Tibial artery (tissue), 4 donors: ENCODE data around the gene PDLIM7.

Source experiments
- DNase-seq, 2 donors: peaks; one replicate each; pipeline ENCODE4 v3.0.0-alpha.2; 2019
- H3K27ac ChIP-seq, 2 donors: fragments of 200-600 bp; sonication (generic) in 1 of 2; 1 replicate in 1 of 2; 2 replicates in 1 of 2; pipeline ENCODE4 v1.5.1; 2018 to 2019; ENCODE audit warnings: mild to moderate bottlenecking in 1 of 2
- H3K27me3 ChIP-seq, 2 donors: fragments of 200-600 bp; sonication (generic) in 1 of 2; one replicate each; pipeline versions ENCODE4 v1.5.1 to v1.6.0; 2016 to 2019
- H3K36me3 ChIP-seq, 3 donors: fragments of 200-600 bp; sonication (generic) in 2 of 3; one replicate each; pipeline ENCODE4 v1.5.1; 2016 to 2019; ENCODE audit warnings: mild to moderate bottlenecking in 2 of 3
- H3K4me1 ChIP-seq, 4 donors: fragments of 200-600 bp; sonication (generic) in 2 of 4; 1 replicate in 3 of 4; 2 replicates in 1 of 4; pipeline ENCODE4 v1.5.1; 2016 to 2019
- H3K4me3 ChIP-seq, 2 donors: fragments of 200-600 bp; sonication (generic) in 1 of 2; 1 replicate in 1 of 2; 2 replicates in 1 of 2; pipeline ENCODE4 v1.5.1; 2018 to 2019; ENCODE audit warnings: mild to moderate bottlenecking in 2 of 2
- H3K9me3 ChIP-seq, 3 donors: fragments of 200-600 bp; sonication (generic) in 1 of 3; one replicate each; pipeline ENCODE4 v1.5.1; 2016 to 2019
- intact Hi-C: fragments of 100-400 bp; cut with DNase I; formaldehyde crosslinking; loops from one replicate; pipeline ENCODE4 v1.15.0; 2023; ENCODE audit warnings: low total_unique reads
- TF ChIP-seq, protein P1 (sequence below), 2 experiments: fragments of 200-600 bp in 1 of 2; fragments of 450-650 bp in 1 of 2; IDR thresholded peaks; one replicate each; pipeline ENCODE4 v1.5.1; 2017 to 2019; ENCODE audit warnings: antibody characterized with exemption in 2 of 2, mild to moderate bottlenecking in 1 of 2, moderate library complexity in 1 of 2

PDLIM7 gene

DNA sequence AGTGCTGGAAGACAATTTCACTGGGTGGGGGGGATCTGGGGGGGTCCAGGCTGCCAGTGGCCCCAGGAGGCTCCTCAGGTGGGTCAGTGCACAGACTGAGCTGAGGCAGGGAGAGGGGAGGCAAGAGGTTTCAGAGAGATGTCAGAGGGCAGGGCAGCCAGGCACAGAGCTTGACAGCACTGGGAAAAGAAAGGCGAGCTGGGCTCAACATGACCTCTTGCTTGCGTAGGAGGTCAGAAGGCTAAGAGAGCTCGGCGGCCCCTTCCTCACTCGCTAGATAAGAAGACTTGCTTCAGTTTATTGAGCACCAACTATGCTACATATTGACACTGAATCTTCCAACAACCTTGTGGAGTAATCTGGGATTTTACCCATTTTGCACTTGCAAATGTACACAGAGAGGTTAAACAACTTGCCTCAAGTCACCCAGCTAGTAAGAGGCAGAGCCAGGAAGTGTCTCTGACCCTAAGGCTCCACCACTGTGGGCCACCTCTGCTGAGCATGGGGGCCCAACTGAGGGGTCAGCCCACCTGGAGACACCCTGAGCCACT lies 3.5 kb downstream of the PDLIM7 start:
- H3K9me3 ChIP-seq = no peaks in the 10 kb centered on the region
- peak overlapping the region; percentile 92 to 100 for H3K27ac ChIP-seq
- no peaks in the 10 kb centered on the region for H3K27me3 ChIP-seq
- intact Hi-C loops = loop anchor here (2.0 kb wide), 1 partner anchor 37 kb away; no protein-coding TSS in a partner anchor
- H3K4me1 ChIP-seq = peaks cover 7 to 84% (median 78%) of the 10 kb centered on the region in 4 donors
- H3K36me3 ChIP-seq = peaks cover 33 to 38% (median 35%) of the 10 kb centered on the region in 3 donors
- TF ChIP-seq, protein P1, sequence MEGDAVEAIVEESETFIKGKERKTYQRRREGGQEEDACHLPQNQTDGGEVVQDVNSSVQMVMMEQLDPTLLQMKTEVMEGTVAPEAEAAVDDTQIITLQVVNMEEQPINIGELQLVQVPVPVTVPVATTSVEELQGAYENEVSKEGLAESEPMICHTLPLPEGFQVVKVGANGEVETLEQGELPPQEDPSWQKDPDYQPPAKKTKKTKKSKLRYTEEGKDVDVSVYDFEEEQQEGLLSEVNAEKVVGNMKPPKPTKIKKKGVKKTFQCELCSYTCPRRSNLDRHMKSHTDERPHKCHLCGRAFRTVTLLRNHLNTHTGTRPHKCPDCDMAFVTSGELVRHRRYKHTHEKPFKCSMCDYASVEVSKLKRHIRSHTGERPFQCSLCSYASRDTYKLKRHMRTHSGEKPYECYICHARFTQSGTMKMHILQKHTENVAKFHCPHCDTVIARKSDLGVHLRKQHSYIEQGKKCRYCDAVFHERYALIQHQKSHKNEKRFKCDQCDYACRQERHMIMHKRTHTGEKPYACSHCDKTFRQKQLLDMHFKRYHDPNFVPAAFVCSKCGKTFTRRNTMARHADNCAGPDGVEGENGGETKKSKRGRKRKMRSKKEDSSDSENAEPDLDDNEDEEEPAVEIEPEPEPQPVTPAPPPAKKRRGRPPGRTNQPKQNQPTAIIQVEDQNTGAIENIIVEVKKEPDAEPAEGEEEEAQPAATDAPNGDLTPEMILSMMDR (IDR thresholded peaks at IDR 0.05) = no peak
- no peak for DNase-seq
- H3K4me3 ChIP-seq = peak overlapping the region; percentile 83 to 100

DNA sequence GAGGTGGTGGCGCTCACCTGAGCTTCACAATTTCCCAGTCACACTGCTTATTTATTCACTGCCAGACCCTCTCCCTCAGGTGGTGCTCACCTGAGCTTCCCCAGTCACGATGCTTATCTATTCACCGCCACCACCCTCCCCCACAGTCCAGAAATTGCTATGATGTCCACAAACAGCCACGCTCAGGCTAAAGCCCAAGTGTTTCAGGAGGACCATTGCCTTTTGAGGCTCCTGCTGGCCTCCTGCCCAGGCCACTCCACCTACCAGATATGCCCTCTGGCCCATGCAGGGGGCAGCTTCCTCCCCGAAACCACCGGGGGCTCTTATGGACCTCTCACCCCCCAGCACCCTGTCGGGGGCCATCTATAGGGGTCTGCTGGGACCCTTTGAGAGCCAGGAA lies 4.6 kb downstream of the PDLIM7 start:
- intact Hi-C loops = loop anchor here (2.0 kb wide), 1 partner anchor 36 kb away; no protein-coding TSS in a partner anchor
- Histone ChIP-seq H3K9me3 (no peaks in the 10 kb centered on the region), H3K4me1 (peaks cover 7 to 77% (median 71%) of the 10 kb centered on the region in 4 donors), H3K27me3 (no peaks in the 10 kb centered on the region), H3K36me3 (peaks cover 43 to 48% (median 46%) of the 10 kb centered on the region in 3 donors), H3K27ac (peak overlapping the region; percentile 92 to 100), H3K4me3 (peak overlapping the region; percentile 83 to 100)
- DNase-seq = no peak
- TF ChIP-seq, protein P1 (IDR thresholded peaks at IDR 0.05) = no peak

DNA sequence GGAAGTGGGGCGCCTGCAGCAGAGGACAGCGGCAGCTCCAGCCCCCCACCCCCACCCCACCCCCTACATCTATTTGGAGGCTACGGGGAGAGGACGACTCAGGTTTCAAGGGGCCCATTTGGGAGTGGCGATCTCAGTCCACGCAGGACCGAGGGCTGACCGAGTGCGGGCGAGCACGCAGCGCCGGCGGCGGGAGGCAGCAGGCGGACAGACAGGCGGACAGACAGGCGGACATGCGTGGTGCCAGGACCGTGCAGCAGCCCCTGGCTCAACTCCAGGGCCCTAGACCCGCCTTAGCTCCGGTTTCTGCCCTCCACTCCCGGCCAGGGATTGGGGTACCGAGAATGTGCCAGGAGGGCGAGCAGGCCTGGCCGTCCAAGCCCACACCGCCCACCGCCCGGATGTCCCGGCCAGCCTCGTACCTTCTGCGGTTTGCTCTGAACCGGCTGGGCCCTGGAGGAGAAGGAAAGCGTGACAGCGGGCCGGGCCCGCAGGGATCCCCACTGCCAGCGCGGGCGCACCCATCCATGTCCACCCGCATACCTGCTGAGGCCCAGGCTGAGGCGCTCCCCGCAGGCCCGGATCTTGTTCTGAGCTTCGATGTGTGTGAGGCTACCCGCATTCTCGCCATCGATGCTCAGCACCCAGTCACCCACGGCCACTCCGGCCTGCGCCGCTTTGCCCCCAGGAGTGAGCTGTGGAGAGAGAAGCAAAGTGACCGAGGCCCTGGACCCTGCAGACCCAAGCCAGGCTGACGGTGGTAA lies 5.2 kb downstream of the PDLIM7 start:
- Histone ChIP-seq H3K36me3 (peaks cover 50 to 55% (median 52%) of the 10 kb centered on the region in 3 donors), H3K27ac (peak overlapping the region; percentile 92 to 100), H3K4me3 (peak overlapping the region; percentile 83 to 100), H3K9me3 (no peaks in the 10 kb centered on the region), H3K27me3 (no peaks in the 10 kb centered on the region), H3K4me1 (peaks cover 7 to 77% (median 70%) of the 10 kb centered on the region in 4 donors)
- TF ChIP-seq, protein P1 (IDR thresholded peaks at IDR 0.05) = no peak
- no peak for DNase-seq
- intact Hi-C loops = loop anchor here (2.0 kb wide), 1 partner anchor 35 kb away; no protein-coding TSS in a partner anchor

DNA sequence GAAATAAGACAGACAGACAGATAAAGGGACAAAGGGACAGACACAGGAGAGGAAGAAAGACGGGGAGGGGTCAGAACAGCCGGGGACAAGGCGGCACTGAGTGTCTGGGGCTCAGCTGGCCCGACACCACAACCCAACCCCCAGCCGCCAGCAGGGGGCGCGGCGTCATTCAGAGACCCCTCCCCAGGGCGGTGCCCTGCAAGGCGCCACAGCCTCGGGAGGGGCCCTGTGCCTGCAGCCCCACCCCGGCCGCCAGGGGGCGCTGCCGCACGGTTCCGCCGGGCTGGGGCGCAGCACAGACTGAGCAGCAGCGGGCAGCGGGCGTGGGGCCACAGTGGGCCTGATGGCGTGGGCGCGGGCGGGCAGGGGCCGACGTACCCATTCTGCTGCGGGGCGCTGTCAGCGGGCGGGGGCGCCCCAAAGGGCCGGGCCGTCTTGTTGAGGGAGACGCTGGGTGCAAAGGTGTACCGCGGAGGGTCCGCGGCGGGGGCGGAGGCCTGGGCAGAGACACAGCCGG lies 5.9 kb downstream of the PDLIM7 start:
- no peaks in the 10 kb centered on the region for H3K9me3 ChIP-seq
- peaks cover 52 to 62% (median 58%) of the 10 kb centered on the region in 3 donors for H3K36me3 ChIP-seq
- H3K4me3 ChIP-seq = peak overlapping the region; percentile 83 to 100
- intact Hi-C loops = no loop called here
- H3K27ac ChIP-seq = peak overlapping the region; percentile 92 to 100
- peak in 1 of 2 donors; percentile 81 for DNase-seq
- peaks cover 7 to 75% (median 69%) of the 10 kb centered on the region in 4 donors for H3K4me1 ChIP-seq
- H3K27me3 ChIP-seq = no peaks in the 10 kb centered on the region
- TF ChIP-seq, protein P1 (IDR thresholded peaks at IDR 0.05) = peak; percentile 85 to 93

DNA sequence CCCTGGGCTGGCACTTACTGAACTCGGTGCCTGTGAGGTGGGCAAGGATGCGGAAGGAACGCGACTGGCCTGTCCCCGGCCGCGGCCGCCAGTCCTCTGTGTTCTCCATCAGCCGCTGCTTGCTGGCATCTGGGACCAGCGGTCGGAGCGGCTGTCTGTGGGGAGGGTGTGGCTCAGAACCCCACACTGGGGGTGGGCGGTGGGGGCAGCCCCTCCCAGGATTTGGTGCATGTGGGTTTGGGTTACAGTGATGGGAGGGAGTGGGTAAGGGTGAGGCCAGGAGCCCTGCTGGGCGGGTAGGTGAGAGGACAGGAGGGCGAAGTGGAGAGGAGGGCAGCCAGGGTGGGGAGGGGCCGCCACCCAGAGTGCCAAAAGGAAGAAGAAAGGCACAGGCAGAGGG lies 6.4 kb downstream of the PDLIM7 start:
- intact Hi-C loops = no loop called here
- TF ChIP-seq, protein P1 (IDR thresholded peaks at IDR 0.05) = no peak
- H3K27ac ChIP-seq = peak overlapping the region; percentile 92 to 100
- no peaks in the 10 kb centered on the region for H3K27me3 ChIP-seq
- H3K9me3 ChIP-seq = no peaks in the 10 kb centered on the region
- H3K4me1 ChIP-seq = peaks cover 7 to 70% (median 66%) of the 10 kb centered on the region in 4 donors
- no peak for DNase-seq
- H3K36me3 ChIP-seq = peaks cover 57 to 67% (median 59%) of the 10 kb centered on the region in 3 donors
- H3K4me3 ChIP-seq = no peak overlapping the region
